K562 (cell line): ENCODE measurements around the gene CD101.

Source experiments
- CBFB ChIP-seq: sonication (generic); formaldehyde crosslinking; IDR thresholded peaks from 2 replicates; pipeline ENCODE4 v1.4.0; 2020; ENCODE audit warnings: mild to moderate bottlenecking, missing genetic modification reagents
- ELF1 ChIP-seq: fragments of 200-800 bp; sonication (Bioruptor generic); IDR thresholded peaks from 2 replicates; pipeline ENCODE4 v1.6.1; 2016; ENCODE audit warnings: missing genetic modification characterization, missing compliant biosample characterization
- POLR2A ChIP-seq: fragments of 450-650 bp; conservative IDR thresholded peaks from 2 replicates; pipeline ENCODE4 v1.6.1; 2016
- ZNF407 ChIP-seq: fragments of 450-650 bp; IDR thresholded peaks from 2 replicates; pipeline ENCODE4 v1.6.1; 2016; ENCODE audit warnings: low read depth
- TF ChIP-seq, protein P1 (sequence below), 3 experiments: IDR thresholded peaks in 2 of 3; conservative IDR thresholded peaks in 1 of 3; 2 replicates each; pipeline ENCODE4 v1.5.1; 2011 to 2012; ENCODE audit warnings: low read length in 3 of 3, mild to moderate bottlenecking in 3 of 3, control low read depth in 2 of 3, improper control_type of control experiment in 1 of 3, inconsistent platforms in 1 of 3, low read depth in 1 of 3, mixed read lengths in 1 of 3, moderate library complexity in 1 of 3; ENCODE audit not compliant: insufficient read depth in 2 of 3
- TF ChIP-seq, protein P2 (sequence below): sonication (generic); formaldehyde crosslinking; IDR thresholded peaks from 2 replicates; pipeline ENCODE4 v1.8.1; 2023; ENCODE audit warnings: mild to moderate bottlenecking, missing genetic modification reagents

- TF ChIP-seq, protein P1, sequence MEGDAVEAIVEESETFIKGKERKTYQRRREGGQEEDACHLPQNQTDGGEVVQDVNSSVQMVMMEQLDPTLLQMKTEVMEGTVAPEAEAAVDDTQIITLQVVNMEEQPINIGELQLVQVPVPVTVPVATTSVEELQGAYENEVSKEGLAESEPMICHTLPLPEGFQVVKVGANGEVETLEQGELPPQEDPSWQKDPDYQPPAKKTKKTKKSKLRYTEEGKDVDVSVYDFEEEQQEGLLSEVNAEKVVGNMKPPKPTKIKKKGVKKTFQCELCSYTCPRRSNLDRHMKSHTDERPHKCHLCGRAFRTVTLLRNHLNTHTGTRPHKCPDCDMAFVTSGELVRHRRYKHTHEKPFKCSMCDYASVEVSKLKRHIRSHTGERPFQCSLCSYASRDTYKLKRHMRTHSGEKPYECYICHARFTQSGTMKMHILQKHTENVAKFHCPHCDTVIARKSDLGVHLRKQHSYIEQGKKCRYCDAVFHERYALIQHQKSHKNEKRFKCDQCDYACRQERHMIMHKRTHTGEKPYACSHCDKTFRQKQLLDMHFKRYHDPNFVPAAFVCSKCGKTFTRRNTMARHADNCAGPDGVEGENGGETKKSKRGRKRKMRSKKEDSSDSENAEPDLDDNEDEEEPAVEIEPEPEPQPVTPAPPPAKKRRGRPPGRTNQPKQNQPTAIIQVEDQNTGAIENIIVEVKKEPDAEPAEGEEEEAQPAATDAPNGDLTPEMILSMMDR (IDR thresholded peaks at IDR 0.05 in 2 of 3, conservative IDR thresholded peaks at IDR 0.05 in 1 of 3; ENCODE audit: insufficient read depth in 2 of 3, low read depth in 1 of 3, low read length in 3 of 3): no peak
- TF ChIP-seq, protein P2, sequence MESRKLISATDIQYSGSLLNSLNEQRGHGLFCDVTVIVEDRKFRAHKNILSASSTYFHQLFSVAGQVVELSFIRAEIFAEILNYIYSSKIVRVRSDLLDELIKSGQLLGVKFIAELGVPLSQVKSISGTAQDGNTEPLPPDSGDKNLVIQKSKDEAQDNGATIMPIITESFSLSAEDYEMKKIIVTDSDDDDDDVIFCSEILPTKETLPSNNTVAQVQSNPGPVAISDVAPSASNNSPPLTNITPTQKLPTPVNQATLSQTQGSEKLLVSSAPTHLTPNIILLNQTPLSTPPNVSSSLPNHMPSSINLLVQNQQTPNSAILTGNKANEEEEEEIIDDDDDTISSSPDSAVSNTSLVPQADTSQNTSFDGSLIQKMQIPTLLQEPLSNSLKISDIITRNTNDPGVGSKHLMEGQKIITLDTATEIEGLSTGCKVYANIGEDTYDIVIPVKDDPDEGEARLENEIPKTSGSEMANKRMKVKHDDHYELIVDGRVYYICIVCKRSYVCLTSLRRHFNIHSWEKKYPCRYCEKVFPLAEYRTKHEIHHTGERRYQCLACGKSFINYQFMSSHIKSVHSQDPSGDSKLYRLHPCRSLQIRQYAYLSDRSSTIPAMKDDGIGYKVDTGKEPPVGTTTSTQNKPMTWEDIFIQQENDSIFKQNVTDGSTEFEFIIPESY: no peak
- TF ChIP-seq CBFB (CRISPR knock-in tag) (no peak), POLR2A (no peak), ZNF407 (no peak), ELF1 (tag) (no peak)
These were observed 32.2 kb downstream of the CD101 start for GRCh38 chr1:117033772-117034171.
